Glomerular endothelial cell (primary cell): ENCODE measurements around the gene RNU5D-1. TPM values are rescaled to one million over a fixed set of nuclear protein-coding genes. Genes with fewer than 3 reads are reported as not detected.
"Not testable (repeated sequence)": the region's sequence is repeated elsewhere in the genome, so short reads cannot be mapped to it uniquely, and the experiment has no call there.

Experiments used
- DNase-seq: peaks from one replicate; pipeline ENCODE4 v3.0.0-alpha.2; 2011; ENCODE audit warnings: low read depth, low spot score; ENCODE audit errors: extremely low read depth
- total RNA-seq: library from RNA; depleted of rRNA; stranded (reverse); fragments of >200 nt; gene quantifications from 2 replicates; pipeline ENCODE4 v1.2.3, GENCODE V29; 2015

Gene RNU5D-1
- total RNA-seq, 1 donor from 2014 or later, result not detected

DNA sequence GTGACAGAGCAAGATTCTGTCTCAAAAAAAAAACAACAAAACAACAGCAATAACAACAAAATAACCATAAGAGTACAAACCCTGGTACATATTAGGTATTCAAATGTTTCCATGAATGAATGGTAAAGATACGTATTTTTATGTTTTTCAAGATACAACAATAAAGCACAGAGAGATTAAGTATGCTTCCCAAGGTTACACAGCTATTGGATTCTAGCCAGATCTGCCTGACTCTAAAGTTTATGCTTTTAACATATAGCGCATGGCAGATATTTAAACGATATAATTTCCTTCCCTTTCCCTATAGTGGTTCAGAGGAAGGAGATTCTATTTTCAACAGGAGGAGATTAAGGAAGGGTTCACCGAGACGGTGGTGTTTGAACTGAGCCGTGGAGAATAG lies 25.5 kb downstream of the RNU5D-1 start:
- no peak for DNase-seq

DNA sequence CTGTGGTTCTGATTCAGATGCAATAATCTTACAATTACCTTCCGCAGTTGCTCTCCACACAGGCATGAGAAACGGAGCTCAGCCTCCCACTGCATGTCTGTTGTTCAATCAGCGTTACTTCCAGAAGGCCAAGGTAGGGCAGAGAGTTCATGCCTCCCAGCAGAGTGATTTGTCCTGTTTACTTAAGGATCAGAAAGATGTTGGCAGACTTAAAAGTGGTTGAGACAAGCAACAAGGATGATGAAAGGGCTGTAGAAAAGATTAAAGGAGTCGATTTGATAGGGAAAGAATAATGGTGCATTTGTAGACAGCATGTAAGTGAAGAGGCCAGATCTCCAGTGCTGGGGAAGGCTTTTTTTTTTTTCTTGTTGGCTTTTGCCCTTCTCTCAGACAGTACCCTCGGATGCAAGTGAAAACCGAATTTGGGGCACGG lies 29.8 kb downstream of the RNU5D-1 start:
- DNase-seq, result no peak

DNA sequence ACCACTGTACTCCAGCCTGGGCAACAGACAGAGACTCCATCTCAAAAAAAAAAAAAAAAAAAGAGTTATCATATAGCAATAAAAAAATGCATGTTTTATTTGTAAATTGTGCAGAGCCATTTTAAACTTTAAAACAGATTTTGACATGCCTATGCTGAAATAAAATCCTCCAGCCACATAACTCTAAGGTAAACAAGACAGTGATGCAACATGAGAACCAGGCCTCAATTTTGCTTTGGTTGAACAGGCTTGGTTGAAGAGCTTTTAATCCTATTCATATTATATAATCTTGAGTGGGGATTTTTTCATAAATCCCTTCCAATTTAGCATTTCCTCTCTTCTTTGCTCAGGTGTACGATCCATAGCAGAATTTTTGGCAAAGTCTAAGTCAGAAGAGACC lies 30.4 kb downstream of the RNU5D-1 start:
- no peak for DNase-seq

DNA sequence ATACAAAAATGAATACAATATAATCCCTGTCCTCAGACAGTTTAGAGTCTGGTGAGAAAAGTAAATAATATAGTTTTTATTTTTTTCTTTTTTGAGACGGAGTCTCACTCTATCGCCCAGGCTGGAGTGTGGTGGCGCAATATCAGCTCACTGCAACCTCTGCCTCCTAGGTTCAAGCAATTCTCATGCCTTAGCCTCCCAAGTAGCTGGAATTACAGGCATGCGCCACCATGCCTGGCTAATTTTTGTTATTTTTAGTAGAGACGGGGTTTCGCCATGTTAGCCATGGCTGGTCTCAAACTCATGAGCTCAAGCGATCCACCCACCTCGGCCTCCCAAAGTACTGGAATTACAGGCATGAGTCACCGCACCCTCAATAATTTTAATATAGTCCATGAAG lies 31.6 kb downstream of the RNU5D-1 start:
- not testable (repeated sequence) for DNase-seq

DNA sequence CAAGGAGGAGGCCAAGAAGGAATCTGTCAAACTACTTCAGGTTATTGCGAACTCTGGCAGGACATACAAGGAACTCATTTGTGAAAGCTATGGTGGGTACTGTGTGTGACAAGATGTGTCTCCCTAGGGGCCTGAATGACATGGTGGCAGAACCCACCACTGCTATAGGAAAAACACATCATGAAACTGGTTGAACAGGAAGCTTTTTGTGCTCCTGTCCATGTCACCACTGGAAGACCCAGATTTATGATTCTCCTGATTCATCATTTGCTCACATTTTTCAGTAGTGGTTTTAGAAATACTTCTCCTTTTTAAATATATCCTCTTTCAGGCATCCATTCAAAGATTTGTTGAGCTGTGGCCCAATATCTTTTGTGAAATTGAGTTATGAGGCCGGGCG lies 32.8 kb downstream of the RNU5D-1 start:
- no peak for DNase-seq

DNA sequence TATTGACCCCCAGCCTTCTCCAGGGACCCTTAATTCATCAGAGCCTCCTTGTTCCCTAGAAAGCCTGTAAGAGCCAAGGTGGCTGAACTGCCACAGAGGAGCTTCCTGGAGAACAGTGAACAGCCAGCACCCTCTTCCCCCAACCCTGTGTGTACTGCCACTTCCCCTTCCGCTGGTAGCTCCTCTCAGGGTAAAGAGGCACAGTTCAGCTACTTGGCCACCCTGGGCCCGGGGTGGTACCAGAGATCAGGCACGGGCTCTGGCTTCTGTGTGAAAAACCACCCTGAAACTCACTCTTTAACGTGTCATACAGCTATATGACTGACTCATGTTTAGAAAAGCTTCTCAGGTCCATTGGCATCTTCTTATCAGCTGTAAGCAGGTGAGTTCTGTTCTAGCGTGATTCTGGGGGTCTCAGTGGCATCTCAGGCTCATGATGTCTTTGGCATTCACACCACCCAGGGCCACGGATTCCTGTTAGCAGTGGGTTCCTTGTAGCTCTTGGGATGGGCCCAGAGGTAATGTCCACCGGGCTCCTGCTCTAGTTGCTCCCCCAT lies 34.1 kb downstream of the RNU5D-1 start:
- DNase-seq, result no peak

DNA sequence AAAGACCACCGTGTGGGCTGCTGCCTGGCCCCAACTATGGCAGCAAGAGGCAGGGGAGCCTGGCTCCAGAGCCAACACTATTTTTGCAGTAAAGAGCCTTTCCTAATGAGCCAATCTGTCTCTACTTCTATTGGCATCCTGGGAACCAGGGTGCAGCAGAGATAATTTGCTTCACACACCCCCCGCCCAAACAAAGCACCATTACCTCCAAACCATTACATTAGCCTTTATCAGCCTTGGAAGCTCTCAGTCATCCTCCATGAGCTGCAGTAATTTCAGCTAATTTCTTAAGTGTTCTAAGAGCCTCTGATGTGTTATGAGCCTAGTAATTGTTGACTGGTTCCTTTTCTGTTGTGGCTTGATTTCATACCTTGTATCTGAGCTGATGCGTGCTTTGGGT lies 34.9 kb downstream of the RNU5D-1 start:
- DNase-seq, result no peak

DNA sequence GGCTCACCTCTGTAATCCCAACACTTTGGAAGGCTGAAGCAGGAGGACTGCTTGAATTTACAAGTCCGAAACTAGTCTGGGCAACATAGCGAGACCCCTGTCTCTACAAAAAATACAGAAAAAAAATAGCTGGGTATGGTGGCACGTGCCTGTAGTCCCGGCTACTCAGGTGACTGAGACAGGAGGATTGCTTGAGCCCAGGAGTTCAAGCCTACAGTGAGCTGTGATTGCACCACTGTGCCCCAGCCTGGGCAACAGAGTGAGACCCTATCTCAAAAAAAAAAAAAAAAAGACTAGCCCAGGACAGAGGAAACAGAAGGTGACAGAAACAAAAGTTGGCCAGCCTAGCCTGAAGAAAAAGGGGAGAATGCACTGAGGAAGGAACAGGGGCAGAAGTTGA lies 35.3 kb downstream of the RNU5D-1 start:
- no peak for DNase-seq

DNA sequence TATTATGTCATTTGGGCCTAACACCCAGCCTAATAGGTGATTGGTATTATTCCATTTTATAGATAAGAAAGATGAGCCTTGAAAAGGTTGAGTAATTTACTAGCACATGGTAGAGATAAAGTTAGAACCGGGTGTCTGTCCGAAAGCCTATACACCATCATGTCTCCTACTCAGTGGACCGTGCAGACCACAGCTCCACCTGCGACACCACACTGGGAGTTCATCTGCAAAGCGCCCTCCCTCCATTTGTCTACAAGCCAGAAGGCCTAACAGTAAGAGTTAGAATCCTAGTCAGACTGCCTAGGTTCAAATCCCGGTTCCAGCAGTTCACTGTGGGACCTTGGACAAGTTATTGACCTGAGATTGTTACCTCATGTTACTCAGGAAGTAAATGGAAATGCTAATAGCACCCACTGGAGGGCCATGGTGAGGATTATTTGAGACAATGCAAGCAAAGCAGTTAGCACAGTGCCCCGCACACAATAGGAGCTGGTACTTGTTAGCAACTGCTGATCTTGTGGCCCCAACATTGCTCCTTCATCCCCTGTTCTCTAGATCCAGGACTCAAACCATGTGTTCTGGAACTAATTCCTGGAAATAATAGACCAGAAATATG lies 36.0 kb downstream of the RNU5D-1 start:
- DNase-seq, result no peak

DNA sequence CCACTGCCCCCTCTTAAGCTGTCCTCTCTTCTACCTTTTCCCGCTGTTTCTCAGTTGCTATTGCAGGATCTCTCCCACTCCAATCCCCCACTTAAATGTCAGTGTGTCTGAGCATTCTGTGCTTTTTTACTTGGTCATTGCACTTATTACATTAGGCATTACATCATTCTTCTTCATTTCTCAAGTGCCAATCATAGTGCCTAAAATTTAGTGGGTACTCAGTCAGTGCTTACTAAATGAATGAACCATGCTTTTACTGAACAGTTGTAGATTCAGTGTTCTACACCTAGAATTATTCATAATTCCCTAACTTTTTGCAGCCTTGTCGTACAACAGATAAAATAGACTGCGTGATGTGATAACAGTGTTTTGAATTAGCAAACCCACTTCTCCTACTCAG lies 37.1 kb downstream of the RNU5D-1 start:
- DNase-seq, result no peak

DNA sequence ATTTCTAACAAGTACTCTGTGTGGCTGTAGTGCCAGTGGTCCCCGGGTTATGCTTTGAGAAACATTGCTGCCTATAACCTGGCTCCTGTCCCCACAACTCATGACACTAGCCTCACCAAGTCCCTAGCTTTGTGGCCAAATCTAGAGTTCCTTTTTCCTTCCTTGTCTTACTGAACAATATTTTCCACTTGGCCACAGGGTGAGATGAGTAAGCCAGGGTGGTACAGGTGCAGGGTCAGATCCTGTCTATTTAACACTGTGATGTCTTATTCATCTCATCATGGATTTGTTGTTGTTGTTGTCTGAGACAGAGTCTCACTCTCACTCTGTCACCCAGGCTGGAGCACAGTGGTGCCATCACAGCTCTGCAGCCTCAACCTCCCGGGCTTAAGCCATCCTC lies 37.8 kb downstream of the RNU5D-1 start:
- DNase-seq, result no peak

DNA sequence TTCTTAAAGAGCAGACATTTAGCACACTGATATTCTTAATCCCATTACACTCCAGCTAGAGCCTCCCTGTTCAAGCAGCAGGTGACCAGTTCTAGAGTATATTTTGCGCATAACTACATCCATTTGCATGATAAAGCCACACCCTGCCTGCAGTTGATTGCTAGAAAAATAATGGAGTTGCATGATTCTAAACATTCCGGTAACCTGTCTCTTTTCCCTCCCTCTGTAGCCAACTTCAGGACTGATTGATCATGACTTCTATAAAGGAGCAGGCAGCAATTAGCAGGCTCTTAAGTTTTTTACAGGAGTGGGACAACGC lies 41.6 kb downstream of the RNU5D-1 start:
- DNase-seq, result no peak

DNA sequence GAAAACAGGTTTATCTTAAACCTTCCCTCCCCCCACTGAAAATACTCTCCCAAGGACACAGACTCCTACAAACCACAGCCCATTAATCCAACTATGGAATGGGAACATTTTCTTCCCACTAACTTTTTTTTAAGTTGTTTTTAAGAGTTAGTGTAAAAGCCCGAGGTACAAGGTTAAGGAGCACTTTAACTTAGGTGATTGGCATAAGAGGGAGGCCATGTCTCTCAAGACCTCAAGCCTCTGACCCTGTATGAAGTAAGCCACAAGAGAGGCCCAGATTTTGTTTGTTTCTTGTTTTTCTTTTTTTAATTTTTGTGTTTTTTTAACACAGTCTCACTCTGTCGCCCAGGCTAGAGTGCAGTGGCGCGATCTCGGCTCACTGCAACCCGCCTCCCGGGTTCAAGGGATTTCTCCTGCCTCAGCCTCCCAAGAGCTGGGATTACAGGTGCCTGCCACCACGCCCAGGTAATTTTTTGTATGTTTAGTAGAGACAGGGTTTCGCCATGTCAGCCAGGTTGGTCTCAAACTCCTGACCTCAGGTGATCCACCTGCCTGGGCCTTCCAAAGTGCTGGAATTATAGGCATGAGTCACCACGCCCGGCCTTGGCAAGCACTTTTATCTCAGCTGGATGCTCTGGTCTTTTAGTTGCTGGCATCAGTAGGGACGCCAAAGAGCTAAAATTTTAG lies 42.1 kb downstream of the RNU5D-1 start:
- DNase-seq, result no peak

DNA sequence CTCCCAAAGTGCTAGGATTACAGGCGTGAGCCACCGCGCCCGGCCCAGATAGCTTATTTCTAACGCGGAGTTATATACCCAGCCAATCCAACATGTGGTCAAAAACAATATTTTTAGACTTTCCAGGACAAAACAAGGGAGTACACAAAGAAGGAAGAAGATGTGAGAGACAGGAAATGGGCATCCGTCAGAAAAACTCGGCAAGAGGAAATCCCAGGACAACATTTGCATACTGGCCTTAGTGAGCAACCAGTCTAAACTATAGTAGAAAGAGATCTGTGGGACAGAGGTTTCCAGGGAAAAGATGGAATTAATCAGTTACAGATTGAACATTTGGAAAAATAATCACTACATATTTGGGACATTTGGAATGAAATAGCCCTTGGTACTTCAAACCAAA lies 45.1 kb downstream of the RNU5D-1 start:
- no peak for DNase-seq

DNA sequence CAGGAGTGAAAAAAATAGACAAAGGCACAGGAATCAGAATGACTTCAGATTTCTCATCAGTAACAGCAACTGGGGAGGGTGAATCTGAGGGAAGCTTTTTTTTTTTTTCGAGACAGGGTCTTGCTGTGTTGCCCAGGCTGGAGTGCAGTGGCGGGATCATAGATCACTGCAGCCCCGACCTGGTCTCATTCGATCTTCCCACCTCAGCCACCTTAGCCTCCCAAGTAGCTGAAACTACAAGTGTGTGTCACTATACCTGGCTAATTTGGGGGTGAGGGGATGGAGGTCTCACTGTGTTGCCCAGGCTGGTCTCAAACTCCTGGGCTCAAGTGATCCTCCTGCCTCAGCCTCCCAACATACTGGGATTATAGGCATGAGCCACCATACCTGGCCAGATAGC lies 45.8 kb downstream of the RNU5D-1 start:
- DNase-seq, result no peak

DNA sequence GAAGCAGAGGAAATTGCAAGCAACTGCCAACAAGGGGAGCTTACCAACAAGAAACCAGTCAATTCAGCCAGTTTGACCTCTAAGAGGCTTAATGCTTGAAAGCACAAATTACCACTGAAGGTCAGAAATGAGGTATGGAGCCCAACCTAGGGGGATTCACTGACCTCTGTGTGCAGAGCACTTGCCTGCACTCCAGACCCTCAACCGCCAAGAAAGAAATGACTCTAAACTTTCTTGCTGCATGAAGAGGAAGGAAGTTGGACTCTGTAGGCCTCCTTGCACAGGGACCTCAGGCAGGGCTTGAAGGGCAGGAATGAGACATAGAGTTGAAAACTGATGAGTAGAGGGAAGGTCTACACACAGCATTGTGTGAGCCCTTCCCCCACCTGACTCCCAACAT lies 46.4 kb downstream of the RNU5D-1 start:
- DNase-seq, result no peak

DNA sequence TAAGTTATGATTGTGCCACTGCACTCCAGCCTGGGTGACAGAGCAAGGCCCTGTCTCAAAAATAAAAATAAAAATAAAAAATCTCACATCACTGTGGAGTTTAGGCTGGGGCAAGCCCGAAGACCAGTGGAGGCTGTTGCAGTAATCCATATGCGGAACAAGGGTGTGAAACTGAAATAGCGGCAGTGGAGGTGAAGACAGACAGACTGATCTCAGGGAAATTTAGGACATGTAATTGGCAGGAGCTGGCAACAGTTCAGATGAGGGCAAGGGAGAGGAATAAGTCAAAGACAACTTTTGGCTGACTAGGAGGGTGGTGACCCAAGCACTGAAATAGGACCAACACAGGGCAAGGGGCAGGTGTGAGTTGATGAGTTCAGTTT lies 48.1 kb downstream of the RNU5D-1 start:
- no peak for DNase-seq

DNA sequence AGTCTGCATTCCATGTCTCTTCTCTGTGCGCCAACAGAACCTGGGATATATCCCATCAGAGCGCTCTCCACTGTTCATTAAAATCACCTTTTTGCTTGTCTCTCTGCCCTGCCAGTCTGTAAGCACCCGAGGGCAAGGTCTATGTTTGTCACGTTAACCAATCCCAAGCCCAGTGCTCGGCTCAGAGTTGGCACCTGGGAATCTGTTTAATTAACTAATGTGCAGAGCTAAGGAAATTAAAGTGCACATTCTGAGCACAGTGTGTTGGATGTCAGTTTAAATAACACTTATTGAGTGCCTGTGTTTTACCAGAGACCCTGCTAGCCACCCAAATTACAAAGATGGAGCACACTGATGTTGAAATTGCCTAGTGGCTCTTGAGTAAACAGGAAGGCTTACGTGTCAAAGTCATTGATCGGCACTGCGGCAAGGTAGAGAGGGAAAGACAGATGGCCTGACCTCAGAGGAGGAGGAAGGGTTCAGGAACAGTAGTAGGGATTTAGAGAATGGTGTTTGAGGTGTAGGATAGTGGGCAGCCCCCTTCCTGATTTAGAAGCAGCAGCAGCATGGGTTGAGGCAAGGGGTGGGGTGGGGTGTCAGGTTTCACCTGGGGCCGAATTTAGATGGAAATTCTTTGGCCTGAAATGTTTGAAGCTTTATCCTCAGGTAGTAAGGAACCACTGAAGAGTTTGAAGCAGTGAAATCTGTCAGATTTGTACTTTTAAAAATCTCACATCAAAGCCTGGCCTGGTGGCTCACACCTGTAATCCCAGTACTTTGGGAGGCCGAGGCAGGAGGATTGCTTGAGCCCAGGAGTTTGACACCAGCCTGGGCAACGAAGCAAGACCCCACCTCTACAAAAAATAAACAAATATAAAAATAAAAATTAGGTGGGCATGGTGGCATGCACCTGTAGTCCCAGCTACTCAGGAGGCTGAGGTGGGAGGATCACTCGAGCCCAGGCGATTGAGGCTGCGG lies 48.8 kb downstream of the RNU5D-1 start:
- DNase-seq, result no peak
